GM19239 (cell line): Measurements from ENCODE around the gene GPR161.
A peak's percentile ranks its signal among the peaks of the same experiment; 100 is the strongest.
"Not testable (repeated sequence)": the region's sequence is repeated elsewhere in the genome, so short reads cannot be mapped to it uniquely, and the experiment has no call there.

Experiments used
- DNase-seq: peaks from one replicate; pipeline ENCODE4 v3.0.0; 2011; ENCODE audit warnings: low spot score; ENCODE audit not compliant: insufficient read length
- FAIRE-seq: peaks from 2 replicates; lab custom pipeline; 2011; peaks lifted over from hg19 to GRCh38; lab: Jason Lieb, UNC

GPR161 gene

DNA sequence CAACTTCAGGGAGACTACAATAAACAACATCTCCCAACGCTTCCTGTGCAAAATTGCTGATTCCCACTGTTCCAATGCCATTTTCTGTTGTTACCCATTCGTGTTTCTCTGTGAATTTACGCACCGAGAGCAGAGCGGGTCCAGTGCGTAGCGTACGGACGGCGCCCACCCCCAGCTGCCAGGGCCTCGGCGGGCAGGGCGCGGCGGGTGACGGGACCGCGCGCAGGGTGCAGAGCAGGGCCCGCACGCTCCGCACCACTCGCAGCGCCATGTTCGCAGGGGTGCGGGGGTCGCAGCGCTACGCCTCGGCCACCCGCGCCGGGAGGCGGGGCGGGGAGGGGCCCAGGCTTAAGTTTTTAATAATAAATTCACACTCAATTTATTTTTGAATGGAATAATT lies 80.6 kb downstream of the GPR161 start:
- DNase-seq = not testable (repeated sequence)
- peak; percentile 21 for FAIRE-seq

- no peak for DNase-seq
- FAIRE-seq = no peak
Measured at GRCh38 chr1:168054117-168054516, 82.6 kb downstream of the GPR161 start.

GRCh38 chr1:168053681-168054080 lies 83.0 kb downstream of the GPR161 start:
- FAIRE-seq (no peak), DNase-seq (no peak)

GRCh38 chr1:168050880-168051279 lies 85.8 kb downstream of the GPR161 start:
- DNase-seq (no peak), FAIRE-seq (peak; percentile 49)

DNA sequence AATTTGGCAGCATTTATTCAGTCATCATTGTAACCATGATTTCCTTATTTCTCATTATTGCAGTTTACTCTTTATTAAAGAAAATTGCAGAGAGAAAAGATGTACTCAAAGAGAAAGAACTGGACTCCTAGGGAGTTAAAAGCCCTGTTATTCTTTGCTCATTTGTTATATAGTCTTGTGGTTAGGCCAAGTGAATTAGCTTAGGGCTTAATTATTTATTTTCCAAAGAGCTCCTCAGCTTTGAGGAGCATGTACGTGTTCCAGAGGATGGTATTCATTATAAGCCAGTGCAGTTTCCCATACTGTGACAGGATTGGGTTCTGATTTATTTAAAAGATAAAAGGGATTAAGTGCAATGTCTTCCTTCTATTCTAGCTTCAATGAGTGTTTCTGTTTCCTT lies 86.4 kb downstream of the GPR161 start:
- no peak for FAIRE-seq
- no peak for DNase-seq

DNA sequence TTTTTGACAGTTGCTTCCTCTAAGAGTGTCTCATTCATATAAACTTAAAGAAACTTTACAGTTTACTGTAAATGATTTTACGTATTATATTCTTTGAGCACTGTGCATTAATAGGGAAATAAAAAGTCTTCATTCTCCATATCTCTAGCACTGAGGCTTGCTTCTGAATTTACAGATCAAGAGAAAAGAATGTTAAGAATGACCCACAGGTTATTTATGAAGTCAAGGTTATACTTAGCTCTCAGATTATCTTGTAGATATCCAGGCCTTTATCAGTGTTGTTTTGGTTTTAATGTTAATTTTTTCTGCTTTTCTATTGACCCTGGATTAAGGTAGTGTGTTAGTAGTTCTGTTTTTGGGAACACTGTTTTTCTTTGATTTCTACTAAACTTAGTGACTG lies 91.4 kb downstream of the GPR161 start:
- FAIRE-seq = no peak
- DNase-seq = no peak

DNA sequence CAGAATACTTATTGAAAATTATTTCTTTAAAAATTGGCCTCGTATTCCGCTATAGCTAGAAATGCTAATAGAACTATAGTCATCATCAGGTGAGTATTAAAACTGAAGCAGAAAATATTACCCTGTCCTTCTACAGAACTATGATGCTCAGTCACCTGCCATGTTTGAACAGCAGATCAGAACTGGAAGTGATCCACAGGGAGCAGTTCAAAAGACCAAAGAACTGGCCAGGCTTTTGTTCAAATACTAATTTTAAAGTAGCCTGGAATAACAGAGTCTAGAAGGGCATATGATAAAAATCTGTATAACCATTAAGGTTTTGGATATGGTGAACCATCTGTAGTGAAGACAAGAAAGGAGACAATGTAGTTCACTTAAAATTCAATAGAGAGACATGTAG lies 94.4 kb downstream of the GPR161 start:
- DNase-seq (no peak), FAIRE-seq (peak; percentile 26)

- FAIRE-seq = no peak
- DNase-seq = no peak
Measured at GRCh38 chr1:168035345-168035744, 101.4 kb downstream of the GPR161 start.

DNA sequence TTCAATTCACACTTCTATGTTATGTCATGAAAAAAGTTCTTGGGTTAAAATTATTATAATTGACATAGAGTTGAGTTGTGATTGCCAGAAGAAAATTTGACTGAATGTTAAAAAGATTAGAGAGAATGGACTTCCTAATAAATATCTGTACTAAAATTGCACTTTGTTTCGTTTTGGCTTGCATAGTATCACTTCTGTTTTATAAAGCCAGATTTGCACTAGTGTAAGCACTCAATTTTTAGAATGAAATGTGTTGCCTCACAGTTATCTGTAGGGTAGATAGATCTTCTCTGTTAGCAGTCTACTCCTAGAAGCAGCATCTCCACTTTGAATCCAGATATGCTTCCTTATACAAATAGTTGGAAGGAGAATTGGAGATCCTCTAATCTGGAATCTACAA lies 104.7 kb downstream of the GPR161 start:
- DNase-seq (no peak), FAIRE-seq (peak; percentile 64)

DNA sequence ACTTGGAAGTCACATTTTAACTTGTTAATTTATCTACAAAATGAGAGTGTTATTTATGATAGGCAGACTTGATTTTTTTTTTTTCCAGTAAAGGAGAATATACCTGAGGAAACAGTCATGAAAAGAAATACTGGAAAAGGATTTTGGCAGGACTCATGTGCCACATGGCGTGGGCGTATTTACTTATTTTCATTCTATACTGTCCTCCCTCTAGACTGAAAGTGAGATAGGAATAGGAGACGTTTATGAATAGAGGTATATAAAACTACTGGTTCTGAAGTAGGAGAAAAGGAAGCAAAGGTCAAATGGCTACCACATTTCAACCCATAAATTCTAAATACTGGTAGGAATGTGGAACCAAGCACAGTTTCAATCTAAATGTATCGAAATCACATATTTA lies 105.1 kb downstream of the GPR161 start:
- FAIRE-seq (no peak), DNase-seq (no peak)

GRCh38 chr1:168031198-168031597 lies 105.5 kb downstream of the GPR161 start:
- DNase-seq (no peak), FAIRE-seq (peak; percentile 28)
